PFSK-1 (cell line): ENCODE measurements around the gene WWC2.

Experiments
- POLR2AphosphoS5 ChIP-seq: IDR thresholded peaks from 2 replicates; pipeline ENCODE4 v1.6.1; 2012; ENCODE audit warnings: low read depth, mild to moderate bottlenecking, control low read depth, low read length, moderate library complexity
- TAF1 ChIP-seq: IDR thresholded peaks from 2 replicates; pipeline ENCODE4 v1.6.1; 2012; ENCODE audit warnings: low read length, control low read depth, borderline replicate concordance; ENCODE audit not compliant: insufficient read depth

DNA sequence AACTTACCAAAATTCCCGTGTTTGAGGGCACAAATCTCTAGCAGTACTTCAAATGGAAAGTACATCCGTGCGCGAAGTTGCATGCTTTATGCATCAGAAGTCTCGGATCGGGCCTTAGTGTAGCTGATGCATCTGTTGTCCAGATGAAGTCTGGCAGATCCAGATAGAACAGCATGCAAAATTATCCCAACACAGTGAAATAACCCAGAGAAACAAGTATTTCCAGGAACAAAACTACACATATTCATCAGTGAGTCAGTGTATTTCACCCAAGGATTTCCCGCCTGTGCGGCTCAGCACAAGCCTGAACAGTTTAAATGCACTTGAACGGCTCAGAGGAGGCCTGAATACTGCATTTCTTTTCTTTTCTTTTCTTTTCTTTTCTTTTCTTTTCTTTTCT lies 250.6 kb downstream of the WWC2 start:
- no peak for TF ChIP-seq TAF1
- no peak for TF ChIP-seq POLR2AphosphoS5
